K562 (cell line): Measurements from ENCODE around the gene ACP6. TPM values are rescaled to one million over a fixed set of nuclear protein-coding genes. Genes with fewer than 3 reads are reported as not detected.

Experiments used
- PYGO2 ChIP-seq: fragments of 450-650 bp; IDR thresholded peaks from 2 replicates; pipeline ENCODE4 v1.6.1; 2016; ENCODE audit warnings: mild to moderate bottlenecking, missing genetic modification characterization, moderate library complexity, missing compliant biosample characterization
- polyA plus RNA-seq, 8 experiments: library from polyadenylated mRNA; depleted of rRNA in 4 of 8; stranded (reverse) in 5 of 8; unstranded in 3 of 8; fragments of >200 nt; fragmentation: Nextera tagmentation in 2 of 8; fragmentation: Illumina TruSeq in 1 of 8; extraction: Ambion mirVana in 2 of 8; extraction: Trizol in 1 of 8; gene quantifications; 2 replicates each; pipeline versions ENCODE4 v1.2.1 to v1.2.3, GENCODE V29; 2011 to 2014; ENCODE audit warnings: inconsistent platforms in 1 of 8, missing spikeins in 1 of 8
- total RNA-seq, 7 experiments: library from RNA; depleted of rRNA in 6 of 7; stranded (reverse); fragments of >200 nt in 6 of 7; fragmentation: Illumina TruSeq in 2 of 7; extraction: Trizol in 2 of 7; gene quantifications; 2 replicates each; pipeline versions ENCODE4 v1.2.1 to v1.2.3, GENCODE V29; 2011 to 2021; ENCODE audit warnings: low replicate concordance in 1 of 7
- TF ChIP-seq, protein P1 (sequence below), 2 experiments: fragments of 450-650 bp; formaldehyde crosslinking in 1 of 2; IDR thresholded peaks; 2 replicates each; pipeline versions ENCODE4 v1.4.0 to v1.6.1; 2014 to 2020; ENCODE audit warnings: mild to moderate bottlenecking in 2 of 2, borderline replicate concordance in 1 of 2, low read depth in 1 of 2

Gene ACP6
- total and polyA plus RNA-seq, 9 of the 15 experiments (the other 6 are each of a cell fraction or from before 2014, with no cell fraction given), result 0.05 to 1.4 (median 0.49) TPM

GRCh38 chr1:147611586-147611985 lies 58.7 kb downstream of the ACP6 start (continued):
- TF ChIP-seq, protein P1, sequence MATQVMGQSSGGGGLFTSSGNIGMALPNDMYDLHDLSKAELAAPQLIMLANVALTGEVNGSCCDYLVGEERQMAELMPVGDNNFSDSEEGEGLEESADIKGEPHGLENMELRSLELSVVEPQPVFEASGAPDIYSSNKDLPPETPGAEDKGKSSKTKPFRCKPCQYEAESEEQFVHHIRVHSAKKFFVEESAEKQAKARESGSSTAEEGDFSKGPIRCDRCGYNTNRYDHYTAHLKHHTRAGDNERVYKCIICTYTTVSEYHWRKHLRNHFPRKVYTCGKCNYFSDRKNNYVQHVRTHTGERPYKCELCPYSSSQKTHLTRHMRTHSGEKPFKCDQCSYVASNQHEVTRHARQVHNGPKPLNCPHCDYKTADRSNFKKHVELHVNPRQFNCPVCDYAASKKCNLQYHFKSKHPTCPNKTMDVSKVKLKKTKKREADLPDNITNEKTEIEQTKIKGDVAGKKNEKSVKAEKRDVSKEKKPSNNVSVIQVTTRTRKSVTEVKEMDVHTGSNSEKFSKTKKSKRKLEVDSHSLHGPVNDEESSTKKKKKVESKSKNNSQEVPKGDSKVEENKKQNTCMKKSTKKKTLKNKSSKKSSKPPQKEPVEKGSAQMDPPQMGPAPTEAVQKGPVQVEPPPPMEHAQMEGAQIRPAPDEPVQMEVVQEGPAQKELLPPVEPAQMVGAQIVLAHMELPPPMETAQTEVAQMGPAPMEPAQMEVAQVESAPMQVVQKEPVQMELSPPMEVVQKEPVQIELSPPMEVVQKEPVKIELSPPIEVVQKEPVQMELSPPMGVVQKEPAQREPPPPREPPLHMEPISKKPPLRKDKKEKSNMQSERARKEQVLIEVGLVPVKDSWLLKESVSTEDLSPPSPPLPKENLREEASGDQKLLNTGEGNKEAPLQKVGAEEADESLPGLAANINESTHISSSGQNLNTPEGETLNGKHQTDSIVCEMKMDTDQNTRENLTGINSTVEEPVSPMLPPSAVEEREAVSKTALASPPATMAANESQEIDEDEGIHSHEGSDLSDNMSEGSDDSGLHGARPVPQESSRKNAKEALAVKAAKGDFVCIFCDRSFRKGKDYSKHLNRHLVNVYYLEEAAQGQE (IDR thresholded peaks at IDR 0.05; ENCODE audit: borderline replicate concordance), result no peak
- TF ChIP-seq, protein P1 (CRISPR knock-in tag; IDR thresholded peaks at IDR 0.05; ENCODE audit: low read depth), result no peak
- no peak for TF ChIP-seq PYGO2
